ENCODE data around the gene NAV2.
A peak's percentile ranks its signal among the peaks of the same experiment; 100 is the strongest.

NAV2 gene

GRCh38 chr11:19670030-19670791 is 42.4 kb upstream of the NAV2 start:
- ChIA-PET POLR2A (ENCODE audit: low non-redundant PET) (no interaction called here), CTCF (interaction anchor here (0.6 kb wide), 1 partner anchor 94 kb away, joined by 3 read pairs; no protein-coding TSS in a partner anchor)
- no peak for DNase-seq (ENCODE audit: low spot score)
- no peak for TF ChIP-seq CTCF (conservative IDR thresholded peaks at IDR 0.05; ENCODE audit: low read depth)
- H3K27ac ChIP-seq, result peak overlapping the region; percentile 86

GRCh38 chr11:19672586-19673206 is 39.9 kb upstream of the NAV2 start:
- peak overlapping the region; percentile 57 for H3K27ac ChIP-seq
- POLR2A ChIA-PET (ENCODE audit: low non-redundant PET), result interaction anchor here (1.0 kb wide), 1 partner anchor 39 kb away, joined by 3 read pairs; no protein-coding TSS in a partner anchor
- TF ChIP-seq CTCF (conservative IDR thresholded peaks at IDR 0.05; ENCODE audit: low read depth), result no peak
- CTCF ChIA-PET, result no interaction called here
- peak; percentile 23 for DNase-seq (ENCODE audit: low spot score)

GRCh38 chr11:19673924-19674729 is 38.5 kb upstream of the NAV2 start:
- ChIA-PET CTCF (interaction anchor here (0.6 to 1.2 kb wide), 2 partner anchors 10 to 803 kb away, joined by 3 to 5 read pairs; no protein-coding TSS in a partner anchor), POLR2A (ENCODE audit: low non-redundant PET) (no interaction called here)
- no peak overlapping the region; the same call in 1 of the 2 replicates for H3K27ac ChIP-seq
- DNase-seq (ENCODE audit: low spot score), result no peak
- TF ChIP-seq CTCF (conservative IDR thresholded peaks at IDR 0.05; ENCODE audit: low read depth), result no peak

- ChIA-PET CTCF (interaction anchor here (0.7 to 1.2 kb wide), 2 partner anchors 10 to 229 kb away, joined by 3 to 5 read pairs; no protein-coding TSS in a partner anchor), POLR2A (ENCODE audit: low non-redundant PET) (no interaction called here)
- no peak for DNase-seq (ENCODE audit: low spot score)
- no peak for TF ChIP-seq CTCF (conservative IDR thresholded peaks at IDR 0.05; ENCODE audit: low read depth)
- no peak overlapping the region for H3K27ac ChIP-seq
Observed at GRCh38 chr11:19674836-19675235, 37.8 kb upstream of the NAV2 start.

- H3K27ac ChIP-seq, result no peak overlapping the region
- POLR2A ChIA-PET (ENCODE audit: low non-redundant PET), result no interaction called here
- CTCF ChIA-PET, result interaction anchor here (0.7 to 1.2 kb wide), 2 partner anchors 11 to 229 kb away, joined by 3 to 5 read pairs; no protein-coding TSS in a partner anchor
- no peak for TF ChIP-seq CTCF (conservative IDR thresholded peaks at IDR 0.05; ENCODE audit: low read depth)
- no peak for DNase-seq (ENCODE audit: low spot score)
Observed at GRCh38 chr11:19675397-19675796, 37.2 kb upstream of the NAV2 start.
